Activated CD4-positive, alpha-beta T cell treated with anti-CD3 and anti-CD28 coated beads, Interleukin-2, amount 10 ng/mL, durations not matched to agents 24 days and 14 days (primary cell): ENCODE measurements around the gene CLMP. TPM values are rescaled to one million over a fixed set of nuclear protein-coding genes. Genes with fewer than 3 reads are reported as not detected.

ENCODE experiments used
- DNase-seq: peaks from one replicate; pipeline ENCODE4 v3.0.0; 2022
- H3K27ac Mint-ChIP-seq: one replicate; pipeline ENCODE4 v1.8.0; 2022; ENCODE audit warnings: mild to moderate bottlenecking, mixed read lengths
- H3K27me3 Mint-ChIP-seq: one replicate; pipeline ENCODE4 v1.8.0; 2022; ENCODE audit warnings: mixed read lengths
- H3K36me3 Mint-ChIP-seq: one replicate; pipeline ENCODE4 v1.8.0; 2022; ENCODE audit warnings: low read depth, mild to moderate bottlenecking, mixed read lengths
- H3K4me1 Mint-ChIP-seq: one replicate; pipeline ENCODE4 v1.8.0; 2021; ENCODE audit warnings: mixed read lengths
- H3K4me3 Mint-ChIP-seq: one replicate; pipeline ENCODE4 v1.8.0; 2022; ENCODE audit warnings: mild to moderate bottlenecking, moderate library complexity, mixed read lengths
- H3K9me3 Mint-ChIP-seq: one replicate; pipeline ENCODE4 v1.8.0; 2021; ENCODE audit warnings: mixed read lengths
- intact Hi-C: fragments of 100-400 bp; cut with micrococcal nuclease; formaldehyde crosslinking; loops from one replicate; pipeline ENCODE4 v1.15.1; 2023
- total RNA-seq: library from RNA; stranded (reverse); gene quantifications from 2 replicates; pipeline ENCODE4 v1.2.3, GENCODE V29; 2022

CLMP gene
- total RNA-seq, 1 donor from 2014 or later: 0.05 TPM

GRCh38 chr11:123046473-123047259 is 148.4 kb downstream of the CLMP start:
- intact Hi-C loops: no loop called here
- H3K4me1 Mint-ChIP-seq: no peaks in the 10 kb centered on the region

DNA sequence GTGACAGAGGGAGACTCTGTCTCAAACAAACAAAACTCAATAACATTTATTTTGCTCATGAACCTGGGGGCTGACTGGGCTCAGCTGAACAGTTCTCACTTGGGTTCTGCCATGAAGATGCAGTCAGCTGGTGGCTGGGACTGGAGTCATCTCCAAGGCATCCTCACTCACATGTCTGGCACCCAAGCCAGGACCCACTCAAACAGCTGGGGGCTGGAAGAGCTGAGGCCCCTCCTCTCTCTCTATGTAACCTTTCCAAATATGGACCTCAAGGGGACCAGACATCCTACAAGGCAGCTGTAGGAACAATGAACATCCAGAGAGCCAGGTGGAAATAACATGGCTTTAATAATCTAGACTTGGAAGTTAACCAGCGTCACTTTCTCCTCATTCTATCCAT is 149.9 kb downstream of the CLMP start:
- H3K36me3 Mint-ChIP-seq: no peaks in the 10 kb centered on the region
- peaks cover 10% of the 10 kb centered on the region for H3K27me3 Mint-ChIP-seq
- intact Hi-C loops: no loop called here
- H3K4me1 Mint-ChIP-seq: no peaks in the 10 kb centered on the region
- H3K4me3 Mint-ChIP-seq: no peak overlapping the region
- no peak for DNase-seq
- no peaks in the 10 kb centered on the region for H3K9me3 Mint-ChIP-seq
- no peak overlapping the region for H3K27ac Mint-ChIP-seq

More at GRCh38 chr11:123046473-123047259, 148.4 kb downstream of the CLMP start:
- H3K36me3 Mint-ChIP-seq: no peaks in the 10 kb centered on the region
- no peak overlapping the region for H3K27ac Mint-ChIP-seq
- no peaks in the 10 kb centered on the region for H3K9me3 Mint-ChIP-seq
- DNase-seq: no peak
- H3K27me3 Mint-ChIP-seq: peaks cover 10% of the 10 kb centered on the region
- H3K4me3 Mint-ChIP-seq: no peak overlapping the region

DNA sequence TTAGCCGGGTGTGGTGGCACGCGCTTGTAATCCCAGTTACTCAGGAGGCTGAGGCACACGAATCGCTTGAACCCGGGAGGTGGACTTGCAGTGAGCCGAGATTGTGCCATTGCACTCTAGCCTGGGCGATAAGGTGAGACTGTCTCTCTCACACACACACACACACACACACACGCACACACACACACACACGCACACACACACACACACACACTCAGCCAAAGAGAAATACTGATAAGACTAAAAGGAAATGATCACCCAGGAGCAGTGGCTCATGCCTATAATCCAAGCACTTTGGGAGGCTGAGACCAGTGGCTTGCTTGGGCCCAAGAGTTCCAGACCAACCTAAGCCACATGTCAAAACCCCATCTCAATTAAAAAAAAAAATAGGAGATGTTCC is 153.9 kb downstream of the CLMP start:
- DNase-seq: no peak
- intact Hi-C loops: no loop called here
- Mint-ChIP-seq H3K9me3 (no peaks in the 10 kb centered on the region), H3K27me3 (peaks cover 6% of the 10 kb centered on the region), H3K27ac (no peak overlapping the region), H3K4me1 (no peaks in the 10 kb centered on the region), H3K36me3 (no peaks in the 10 kb centered on the region), H3K4me3 (no peak overlapping the region)

DNA sequence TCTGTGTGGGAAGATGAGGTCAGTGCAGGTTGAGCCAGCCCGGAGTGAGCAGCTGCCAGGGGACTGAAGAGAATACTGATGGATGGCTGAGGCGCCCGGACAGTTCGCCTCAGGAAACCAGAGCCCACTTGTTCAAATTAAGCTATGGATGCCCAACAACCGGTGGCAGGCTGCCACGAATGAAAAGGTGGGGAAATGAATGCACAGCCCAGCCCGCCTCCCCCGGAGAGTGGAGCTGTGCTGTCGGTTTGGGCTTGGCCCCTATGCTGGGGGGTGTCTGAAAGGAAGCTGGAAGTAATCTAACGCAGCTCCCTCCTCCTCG is 155.0 kb downstream of the CLMP start:
- H3K36me3 Mint-ChIP-seq: no peaks in the 10 kb centered on the region
- no peak overlapping the region for H3K27ac Mint-ChIP-seq
- intact Hi-C loops: no loop called here
- peaks cover 8% of the 10 kb centered on the region for H3K27me3 Mint-ChIP-seq
- no peak overlapping the region for H3K4me3 Mint-ChIP-seq
- H3K4me1 Mint-ChIP-seq: no peaks in the 10 kb centered on the region
- DNase-seq: no peak
- no peaks in the 10 kb centered on the region for H3K9me3 Mint-ChIP-seq

GRCh38 chr11:123035831-123036230 is 159.2 kb downstream of the CLMP start:
- Mint-ChIP-seq H3K4me3 (no peak overlapping the region), H3K9me3 (no peaks in the 10 kb centered on the region), H3K4me1 (no peaks in the 10 kb centered on the region), H3K36me3 (no peaks in the 10 kb centered on the region), H3K27me3 (peaks cover 8% of the 10 kb centered on the region), H3K27ac (no peak overlapping the region)
- no peak for DNase-seq
- intact Hi-C loops: no loop called here

DNA sequence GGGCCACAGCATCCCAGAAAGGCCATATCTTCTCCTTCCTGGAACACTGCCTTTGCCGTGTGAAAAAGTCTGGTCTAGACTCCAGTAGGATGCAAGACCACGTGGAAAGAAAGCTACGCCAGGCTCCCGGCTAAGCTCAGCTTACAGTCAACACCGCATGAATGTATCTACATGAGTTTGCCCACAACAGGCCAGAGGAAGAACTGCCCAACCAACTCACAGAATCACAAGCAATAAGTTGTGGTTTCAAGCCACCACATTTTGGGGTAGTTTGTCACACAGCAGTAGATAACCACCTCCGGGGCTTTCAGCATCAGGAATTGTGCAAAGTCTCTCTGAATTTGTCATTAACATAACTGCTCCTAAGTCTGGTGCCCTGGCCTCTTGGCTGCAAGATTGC is 160.5 kb downstream of the CLMP start:
- no peak overlapping the region for H3K4me3 Mint-ChIP-seq
- peaks cover 11% of the 10 kb centered on the region for H3K27me3 Mint-ChIP-seq
- no peaks in the 10 kb centered on the region for H3K36me3 Mint-ChIP-seq
- no peaks in the 10 kb centered on the region for H3K9me3 Mint-ChIP-seq
- H3K4me1 Mint-ChIP-seq: no peaks in the 10 kb centered on the region
- intact Hi-C loops: no loop called here
- no peak for DNase-seq
- no peak overlapping the region for H3K27ac Mint-ChIP-seq

GRCh38 chr11:123033895-123034294 is 161.2 kb downstream of the CLMP start:
- H3K4me3 Mint-ChIP-seq: no peak overlapping the region
- peaks cover 11% of the 10 kb centered on the region for H3K27me3 Mint-ChIP-seq
- no peak for DNase-seq
- no peaks in the 10 kb centered on the region for H3K9me3 Mint-ChIP-seq
- H3K4me1 Mint-ChIP-seq: no peaks in the 10 kb centered on the region
- no peaks in the 10 kb centered on the region for H3K36me3 Mint-ChIP-seq
- H3K27ac Mint-ChIP-seq: no peak overlapping the region
- intact Hi-C loops: no loop called here

DNA sequence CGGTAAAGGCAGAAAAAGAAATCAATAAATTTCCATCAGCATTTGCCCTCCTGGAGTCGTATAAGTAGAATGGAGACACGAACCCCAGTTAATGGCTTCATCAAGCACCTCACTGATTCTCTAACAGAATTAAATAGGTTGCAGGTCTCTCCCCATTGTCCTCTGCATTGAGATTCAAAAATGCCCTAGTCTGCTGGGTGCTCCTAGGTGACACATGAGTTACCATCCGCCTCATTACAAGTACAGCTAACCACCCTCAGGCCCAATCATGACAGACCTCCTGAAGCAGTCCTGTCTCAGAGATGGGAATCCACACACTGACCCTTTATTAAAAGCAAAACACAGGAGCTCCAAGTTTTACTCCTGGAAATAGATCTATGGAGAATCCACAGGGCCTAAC is 164.5 kb downstream of the CLMP start:
- intact Hi-C loops: no loop called here
- Mint-ChIP-seq H3K36me3 (no peaks in the 10 kb centered on the region), H3K27me3 (peaks cover 7% of the 10 kb centered on the region), H3K4me1 (no peaks in the 10 kb centered on the region), H3K27ac (no peak overlapping the region), H3K4me3 (no peak overlapping the region), H3K9me3 (no peaks in the 10 kb centered on the region)
- DNase-seq: no peak

DNA sequence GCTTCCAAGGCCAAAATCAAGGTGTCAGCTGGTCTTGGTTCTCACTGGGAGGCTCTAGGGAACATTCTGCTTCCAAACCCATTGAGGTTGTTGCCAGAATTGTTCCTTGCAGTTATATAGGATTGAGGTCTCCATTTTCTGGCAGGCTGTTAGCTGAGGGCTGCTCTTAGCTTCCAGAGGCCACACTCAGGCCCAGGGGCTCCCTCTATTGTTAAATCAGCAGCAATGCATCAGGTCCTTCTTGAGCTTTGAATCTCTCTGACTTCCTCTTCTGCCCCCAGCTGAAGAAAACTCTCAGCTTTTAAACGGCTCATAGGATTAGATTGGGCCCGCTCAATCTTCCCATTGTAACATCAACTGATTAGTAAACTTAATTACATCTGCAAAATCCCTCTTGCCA is 174.1 kb downstream of the CLMP start:
- Mint-ChIP-seq H3K9me3 (no peaks in the 10 kb centered on the region), H3K4me1 (peaks cover 6% of the 10 kb centered on the region)
- peak; percentile 76 for DNase-seq

More for the DNA sequence above, 174.1 kb downstream of the CLMP start:
- H3K27me3 Mint-ChIP-seq: peaks cover 23% of the 10 kb centered on the region
- no peaks in the 10 kb centered on the region for H3K36me3 Mint-ChIP-seq
- H3K27ac Mint-ChIP-seq: no peak overlapping the region
- intact Hi-C loops: loop anchor here (2.0 kb wide), 1 partner anchor 34 kb away; no protein-coding TSS in a partner anchor
- H3K4me3 Mint-ChIP-seq: no peak overlapping the region

Other genes with a start within 250 kb of the CLMP start
- not detected in 2 replicates for gene BSX, start 213.4 kb downstream of the CLMP start, total RNA-seq
- 4,739 and 4,820 TPM in 2 replicates for gene HSPA8, start 133.1 kb downstream of the CLMP start, total RNA-seq
- 117 TPM in 2 replicates for gene GRAMD1B, start 235.0 kb upstream of the CLMP start, total RNA-seq